Hepatocyte (in vitro differentiated cells): ENCODE results near the gene ITPK1. TPM values are rescaled to one million over a fixed set of nuclear protein-coding genes. Genes with fewer than 3 reads are reported as not detected.

Source experiments
- DNase-seq: peaks from one replicate; pipeline ENCODE4 v3.0.0-alpha.2; 2016; ENCODE audit warnings: low spot score
- H2AFZ ChIP-seq: fragments of 200-600 bp; sonication (generic); 2 replicates; pipeline ENCODE4 v1.6.0; 2016; ENCODE audit warnings: antibody characterized with exemption, mild to moderate bottlenecking
- H3K27ac ChIP-seq: fragments of 200-600 bp; sonication (generic); 2 replicates; pipeline ENCODE4 v1.5.1; 2016; ENCODE audit warnings: mild to moderate bottlenecking
- H3K27me3 ChIP-seq: fragments of 200-600 bp; sonication (generic); 2 replicates; pipeline ENCODE4 v1.6.1; 2016
- H3K36me3 ChIP-seq: fragments of 200-600 bp; sonication (generic); replicated peaks from 2 replicates; pipeline ENCODE4 v1.5.1; 2016; ENCODE audit warnings: low read depth; ENCODE audit not compliant: insufficient read depth
- H3K4me1 ChIP-seq: fragments of 200-600 bp; sonication (generic); 2 replicates; pipeline ENCODE4 v1.5.1; 2016; ENCODE audit warnings: mild to moderate bottlenecking, moderate library complexity; ENCODE audit not compliant: insufficient read depth
- H3K4me2 ChIP-seq: fragments of 200-600 bp; sonication (generic); 2 replicates; pipeline ENCODE4 v1.6.0; 2016
- H3K4me3 ChIP-seq: fragments of 200-600 bp; sonication (generic); 2 replicates; pipeline ENCODE4 v1.5.1; 2016; ENCODE audit warnings: mild to moderate bottlenecking
- H3K79me2 ChIP-seq: fragments of 200-600 bp; sonication (generic); 2 replicates; pipeline ENCODE4 v1.6.0; 2017; ENCODE audit warnings: mild to moderate bottlenecking
- H3K9me2 ChIP-seq: fragments of 200-600 bp; sonication (generic); replicated peaks from 2 replicates; pipeline ENCODE4 v1.6.0; 2017; ENCODE audit warnings: mild to moderate bottlenecking; ENCODE audit not compliant: insufficient read depth
- H3K9me3 ChIP-seq: fragments of 200-600 bp; sonication (generic); 2 replicates; pipeline ENCODE4 v1.5.1; 2016; ENCODE audit warnings: low read depth, mild to moderate bottlenecking
- H4K20me1 ChIP-seq: fragments of 200-600 bp; sonication (generic); 2 replicates; pipeline ENCODE4 v1.6.0; 2016; ENCODE audit warnings: mild to moderate bottlenecking; ENCODE audit not compliant: insufficient read depth, poor library complexity, severe bottlenecking
- CTCF ChIP-seq: fragments of 200-600 bp; sonication (generic); IDR thresholded peaks from 2 replicates; pipeline ENCODE4 v1.5.1; 2016; ENCODE audit warnings: antibody characterized with exemption, mild to moderate bottlenecking; ENCODE audit not compliant: poor library complexity
- EZH2 ChIP-seq: fragments of 200-600 bp; sonication (generic); IDR thresholded peaks from 2 replicates; pipeline ENCODE4 v1.6.1; 2016; ENCODE audit warnings: antibody characterized with exemption, mild to moderate bottlenecking, borderline replicate concordance
- EZH2phosphoT487 ChIP-seq: fragments of 200-600 bp; sonication (generic); IDR thresholded peaks from one replicate; pipeline ENCODE4 v1.6.1; 2018; ENCODE audit warnings: antibody characterized with exemption, mild to moderate bottlenecking, low read depth, moderate library complexity; ENCODE audit not compliant: unreplicated experiment, severe bottlenecking
- WGBS: methylation state at CpG from one replicate; pipeline ENCODE4 v1.1.6; 2016; ENCODE audit warnings: low lambda C conversion rate; ENCODE audit errors: missing lambda C conversion rate; 5-methylcytosine and 5-hydroxymethylcytosine counted together
- polyA plus RNA-seq: library from polyadenylated mRNA; unstranded; fragments of >200 nt; fragmentation: Nextera tagmentation; extraction: Ambion mirVana; gene quantifications from 2 replicates; pipeline ENCODE4 v1.2.1, GENCODE V29; 2016
- total RNA-seq: library from RNA; depleted of rRNA; stranded (reverse); fragments of >200 nt; gene quantifications from 2 replicates; pipeline ENCODE4 v1.2.3, GENCODE V29; 2014

Gene ITPK1
- total and polyA plus RNA-seq, 2 experiments from 2014 or later = 49.8 to 66.7 TPM

DNA sequence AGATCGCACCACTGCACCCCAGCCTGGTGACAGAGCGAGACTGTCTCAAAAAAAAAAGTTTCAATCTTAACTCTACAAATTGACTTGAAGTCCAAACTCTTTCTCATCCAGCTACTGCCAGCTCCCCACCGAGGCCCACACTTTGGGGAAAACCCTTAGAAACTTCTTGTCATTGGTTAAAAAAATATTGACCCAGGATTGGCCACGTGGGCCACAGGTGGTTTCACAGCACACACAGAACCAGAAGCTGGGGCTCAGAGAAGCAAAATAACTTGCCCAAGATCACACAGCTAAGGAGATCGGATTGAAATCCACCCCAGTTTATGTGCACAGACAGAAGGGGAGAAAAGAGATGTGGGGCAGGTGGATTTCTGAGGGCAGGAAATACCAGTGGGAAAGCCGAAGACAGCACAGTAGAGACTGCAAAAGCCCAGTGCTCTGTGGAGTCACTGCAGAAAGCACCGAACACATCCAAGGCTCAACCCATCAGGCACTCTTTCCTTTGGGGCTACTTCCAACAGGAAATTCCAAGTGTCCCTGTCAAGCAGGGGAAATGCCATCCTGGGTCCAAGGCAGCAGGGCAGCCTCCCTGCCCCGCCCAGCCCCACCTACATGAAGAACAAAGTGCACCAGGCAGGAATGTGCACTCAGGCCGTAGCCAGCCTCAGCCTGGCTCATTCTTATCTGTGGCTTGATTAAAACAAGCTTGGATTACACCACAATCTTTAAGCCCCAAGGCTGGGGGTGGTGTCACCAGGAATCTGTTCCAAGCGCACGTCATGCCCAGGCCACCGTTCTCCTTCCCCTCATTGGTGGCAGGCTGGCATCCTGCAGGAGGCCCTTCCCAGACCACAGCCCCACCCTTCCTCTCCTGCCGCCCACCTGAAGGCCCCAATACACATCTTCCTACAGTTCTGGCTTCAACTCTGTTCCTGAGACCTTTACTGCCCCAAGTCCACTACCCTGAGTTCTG, 72.5 kb downstream of the ITPK1 start:
- H3K79me2 ChIP-seq = peaks cover 51% of the 10 kb centered on the region
- H3K4me1 ChIP-seq = peaks cover 73% of the 10 kb centered on the region
- 61% methylated on average over 13 of the region's 13 CpGs for WGBS
- H3K36me3 ChIP-seq = no peaks in the 10 kb centered on the region
- no peaks in the 10 kb centered on the region for H3K9me2 ChIP-seq
- H3K4me3 ChIP-seq = no peak overlapping the region
- H2AFZ ChIP-seq = no peak overlapping the region
- TF ChIP-seq EZH2 (no peak), CTCF (no peak), EZH2phosphoT487 (no peak)
- H3K4me2 ChIP-seq = peak overlapping the region; percentile 45
- no peaks in the 10 kb centered on the region for H3K9me3 ChIP-seq
- peak overlapping the region; percentile 99 for H3K27ac ChIP-seq
- H3K27me3 ChIP-seq = no peaks in the 10 kb centered on the region
- DNase-seq = peak; percentile 90
- no peaks in the 10 kb centered on the region for H4K20me1 ChIP-seq

DNA sequence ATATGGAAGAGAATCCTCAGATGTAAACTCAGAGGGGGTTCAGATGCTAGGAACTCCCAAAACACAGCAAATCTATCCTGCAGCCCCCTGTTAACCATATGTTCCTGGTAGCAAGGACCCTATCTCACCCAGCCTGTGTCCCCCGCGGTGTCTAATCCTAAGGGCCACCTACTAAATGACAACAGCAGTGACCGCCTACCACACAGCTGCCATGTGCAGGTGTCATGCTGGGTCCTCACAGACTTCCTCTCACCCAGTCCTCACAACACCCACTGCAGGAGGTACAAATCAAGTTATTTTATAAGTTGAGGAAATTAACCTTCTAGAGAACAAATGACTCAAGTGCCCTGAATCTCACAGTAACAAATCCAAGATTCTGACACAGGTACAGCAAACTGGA, 73.9 kb downstream of the ITPK1 start:
- H3K4me1 ChIP-seq = peaks cover 69% of the 10 kb centered on the region
- no peaks in the 10 kb centered on the region for H3K9me2 ChIP-seq
- no peaks in the 10 kb centered on the region for H3K36me3 ChIP-seq
- H3K27ac ChIP-seq = peak overlapping the region; percentile 96
- no peak overlapping the region for H3K4me3 ChIP-seq
- no peaks in the 10 kb centered on the region for H3K27me3 ChIP-seq
- no peaks in the 10 kb centered on the region for H3K9me3 ChIP-seq
- H4K20me1 ChIP-seq = no peaks in the 10 kb centered on the region
- WGBS = 92% methylated on average over 3 of the region's 3 CpGs
- DNase-seq = no peak
- no peak overlapping the region for H2AFZ ChIP-seq
- peaks cover 52% of the 10 kb centered on the region for H3K79me2 ChIP-seq
- TF ChIP-seq EZH2 (no peak), EZH2phosphoT487 (no peak), CTCF (no peak)
- H3K4me2 ChIP-seq = no peak overlapping the region

- TF ChIP-seq EZH2phosphoT487 (no peak), CTCF (no peak), EZH2 (no peak)
- Histone ChIP-seq H3K4me1 (peaks cover 69% of the 10 kb centered on the region), H3K27me3 (no peaks in the 10 kb centered on the region), H4K20me1 (no peaks in the 10 kb centered on the region), H3K36me3 (no peaks in the 10 kb centered on the region), H3K4me2 (no peak overlapping the region), H3K9me2 (no peaks in the 10 kb centered on the region), H2AFZ (no peak overlapping the region), H3K79me2 (peaks cover 53% of the 10 kb centered on the region), H3K27ac (no peak overlapping the region), H3K4me3 (no peak overlapping the region), H3K9me3 (no peaks in the 10 kb centered on the region)
- DNase-seq = no peak
- WGBS = 78% methylated on average over 5 of the region's 5 CpGs
Observed at GRCh38 chr14:93040982-93041381, 74.7 kb downstream of the ITPK1 start.
